Activated CD4-positive, CD25-positive, alpha-beta regulatory T cell treated with anti-CD3 and anti-CD28 coated beads, Interleukin-2, amount 50 U/mL, for 16 hours (primary cell): Measurements from ENCODE around the gene RNF8.
A peak's percentile ranks its signal among the peaks of the same experiment; 100 is the strongest.

Experiments used
- DNase-seq: peaks from one replicate; pipeline ENCODE4 v3.0.0-alpha.2; 2020; ENCODE audit warnings: low read depth, low spot score

The RNF8 gene

DNA sequence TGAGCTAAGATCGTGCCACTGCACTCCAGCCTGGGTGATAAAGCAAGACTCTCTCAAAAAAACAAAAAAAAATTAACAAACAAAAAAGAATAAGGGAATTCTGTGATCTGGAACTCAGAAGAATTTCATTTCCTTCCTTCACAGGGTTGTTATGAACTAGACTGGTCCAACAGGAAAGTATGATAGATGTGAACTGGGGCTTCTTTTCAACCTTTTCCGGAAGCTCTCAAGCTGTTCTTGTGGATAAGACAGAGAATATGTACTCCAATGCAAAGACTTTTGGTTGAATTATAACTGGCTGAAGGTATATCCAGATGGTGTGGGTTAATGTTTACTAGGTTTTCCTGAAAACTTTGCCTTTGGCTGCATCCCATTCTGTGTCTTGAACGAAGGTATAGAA is 5.3 kb downstream of the RNF8 start:
- no peak for DNase-seq

DNA sequence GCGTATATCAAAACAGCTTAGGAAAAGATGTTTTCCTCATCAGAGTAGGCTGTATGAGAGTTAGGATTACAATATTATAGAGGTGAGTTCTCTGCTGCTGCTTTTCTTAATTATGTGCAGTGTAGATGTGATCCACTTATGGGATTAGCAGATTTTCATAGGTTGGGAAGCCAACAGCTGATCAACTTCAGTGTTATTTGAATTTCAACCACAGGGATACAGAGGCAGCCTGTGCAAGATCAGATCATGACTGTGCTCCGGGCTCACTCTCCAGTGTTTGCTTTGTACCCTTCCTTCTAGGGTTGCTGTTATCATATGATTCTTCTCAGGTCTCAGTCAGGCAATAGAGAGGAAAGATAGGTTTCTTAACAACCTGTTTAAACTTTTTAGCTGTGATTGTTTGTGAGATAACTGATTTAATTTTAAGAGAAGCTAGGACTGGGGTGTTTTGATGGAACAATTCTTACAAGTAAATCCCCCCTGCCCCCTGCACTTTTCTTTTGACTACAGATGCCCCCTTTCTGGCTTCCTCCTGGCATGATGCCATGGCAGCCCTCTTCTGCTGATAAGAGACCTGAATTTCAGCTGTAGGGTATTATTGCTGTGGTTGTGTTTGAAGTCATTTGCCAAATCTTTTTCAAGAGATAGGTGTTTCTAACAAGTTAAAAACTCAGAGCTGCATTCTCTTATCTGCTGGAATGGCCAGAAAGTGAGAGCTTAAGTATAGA is 8.5 kb downstream of the RNF8 start:
- DNase-seq = no peak

DNA sequence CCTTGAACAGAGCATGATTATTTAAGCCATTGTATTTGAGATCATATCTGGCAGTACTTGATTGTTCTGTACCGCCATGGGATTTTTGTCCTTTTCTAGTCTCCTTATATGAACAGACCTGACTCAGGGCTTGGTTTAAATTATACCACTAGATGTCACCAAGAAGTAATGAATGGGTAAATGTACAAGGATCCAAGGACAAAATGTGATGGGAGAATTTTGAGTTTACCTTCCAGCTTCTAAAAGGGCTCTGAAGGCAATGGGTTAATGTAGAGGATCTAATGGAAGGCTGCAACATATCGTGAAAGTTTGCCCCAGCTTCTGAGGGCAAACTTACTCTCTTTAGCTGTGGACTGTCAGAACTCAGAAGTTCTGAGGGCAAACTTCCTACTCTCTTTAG is 12.0 kb downstream of the RNF8 start:
- no peak for DNase-seq

DNA sequence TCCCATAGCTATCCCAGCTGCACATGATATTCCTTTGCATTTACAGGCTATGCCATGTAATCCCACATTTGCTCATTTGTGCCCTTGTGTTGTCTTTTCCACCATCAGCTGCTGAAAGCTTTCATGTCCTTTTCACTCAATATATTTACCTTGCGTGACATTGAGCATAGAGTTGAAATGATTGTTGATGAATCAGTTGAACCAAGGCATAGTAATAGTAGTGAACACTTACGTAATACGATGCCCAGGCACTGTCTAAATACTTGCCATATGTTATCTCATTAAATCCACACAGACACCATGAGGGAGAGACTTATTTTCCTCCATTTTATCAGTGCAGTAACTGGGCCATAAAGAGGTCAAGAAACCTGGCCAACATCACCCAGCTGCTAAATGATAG is 13.1 kb downstream of the RNF8 start:
- DNase-seq = no peak

DNA sequence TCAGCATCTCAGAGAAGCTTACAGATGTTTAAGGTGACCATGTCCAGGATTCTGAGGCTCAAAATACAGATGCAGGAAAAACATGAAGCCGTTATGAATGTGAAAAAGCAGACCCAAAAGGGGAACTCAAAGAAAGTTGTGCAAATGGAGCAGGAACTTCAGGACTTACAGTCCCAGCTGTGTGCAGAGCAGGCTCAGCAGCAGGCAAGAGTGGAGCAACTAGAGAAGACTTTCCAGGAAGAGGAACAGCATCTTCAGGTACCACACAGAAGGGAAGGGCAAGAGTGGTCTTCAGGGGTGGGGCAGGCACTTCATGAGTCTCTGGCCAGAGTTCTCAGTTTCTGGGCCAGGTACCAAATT is 15.2 kb downstream of the RNF8 start:
- DNase-seq = no peak

DNA sequence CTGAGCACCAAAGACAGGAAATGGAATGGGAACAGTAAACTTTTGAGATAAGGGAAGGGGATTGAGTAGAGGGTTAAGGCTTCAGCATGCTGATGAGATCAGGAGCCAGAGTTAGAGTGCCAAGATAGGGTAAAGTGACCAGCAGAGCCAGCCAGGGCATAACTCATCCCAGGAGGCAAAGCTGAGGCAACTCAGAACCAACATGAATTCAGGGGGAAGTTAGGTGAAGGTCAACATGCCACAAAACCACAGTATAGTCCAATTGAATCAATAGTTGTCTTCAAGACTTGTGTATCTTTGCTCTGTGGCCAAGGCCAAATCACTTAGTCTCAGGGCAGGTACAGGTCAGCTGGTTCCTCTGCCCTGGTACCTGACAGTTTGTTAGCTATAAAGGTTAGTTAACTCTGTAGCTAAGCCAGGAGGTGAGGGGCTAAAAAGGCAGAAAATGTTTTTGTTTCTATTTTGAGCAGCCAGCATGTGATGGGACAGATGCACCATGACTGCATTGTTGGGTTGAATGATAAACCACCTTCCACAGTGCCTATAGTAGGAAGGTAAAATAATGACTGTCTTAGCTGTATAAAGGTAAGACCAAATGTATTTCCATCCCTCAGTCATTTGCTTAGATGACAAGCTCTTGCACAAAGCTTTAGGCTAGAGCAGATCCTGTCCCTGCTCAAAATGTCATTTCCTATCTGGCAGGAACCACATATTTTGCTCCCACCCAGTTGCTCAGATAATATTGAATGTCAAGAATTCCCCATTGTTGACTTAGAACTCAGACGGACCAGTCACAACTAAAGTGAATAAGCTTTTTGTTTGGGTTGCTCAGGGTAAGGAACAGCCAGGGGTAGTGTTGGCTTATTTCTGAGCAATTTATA is 15.8 kb downstream of the RNF8 start:
- no peak for DNase-seq

DNA sequence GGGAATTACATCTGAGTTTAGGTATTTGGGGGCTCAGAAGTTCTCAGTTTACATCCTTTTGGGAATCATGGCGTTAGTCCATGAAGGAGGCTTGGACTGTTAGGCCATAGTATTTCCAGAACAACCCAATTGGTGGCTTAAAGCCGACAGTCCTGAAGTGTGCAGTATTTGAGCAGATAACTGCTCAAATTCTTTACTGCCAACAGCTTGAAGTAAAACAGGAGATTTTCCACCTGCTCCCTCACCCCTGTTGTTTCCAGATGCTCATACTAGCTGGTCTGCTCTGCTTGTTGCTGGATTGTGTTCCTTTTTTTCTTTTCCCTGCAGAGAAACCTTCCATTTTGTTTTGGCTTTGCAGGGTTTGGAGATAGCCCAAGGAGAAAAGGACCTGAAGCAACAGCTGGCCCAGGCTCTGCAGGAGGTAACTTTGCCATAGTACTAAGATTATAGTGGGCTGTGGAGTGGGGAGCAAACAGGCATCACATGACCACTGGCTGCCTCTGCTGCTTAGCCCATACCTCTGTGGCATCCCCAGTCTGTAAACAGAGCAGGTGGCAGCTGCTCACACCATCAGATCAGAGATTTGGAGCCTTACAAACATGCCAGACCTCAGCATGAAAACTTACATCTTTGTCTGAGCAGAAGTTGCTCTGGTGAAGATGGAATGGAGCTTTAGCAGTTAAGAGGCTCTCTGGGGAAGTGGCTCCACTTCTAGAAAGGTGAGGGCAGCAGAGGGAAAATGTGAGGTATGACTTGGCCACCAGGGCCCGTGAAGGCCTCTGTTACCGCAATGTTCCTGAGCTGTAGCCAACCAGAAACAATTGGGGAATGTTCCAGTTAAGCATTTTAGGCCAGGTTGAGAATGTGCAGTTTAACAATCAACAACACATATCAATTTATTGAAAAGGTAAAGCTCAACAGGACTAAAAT is 17.6 kb downstream of the RNF8 start:
- no peak for DNase-seq

DNA sequence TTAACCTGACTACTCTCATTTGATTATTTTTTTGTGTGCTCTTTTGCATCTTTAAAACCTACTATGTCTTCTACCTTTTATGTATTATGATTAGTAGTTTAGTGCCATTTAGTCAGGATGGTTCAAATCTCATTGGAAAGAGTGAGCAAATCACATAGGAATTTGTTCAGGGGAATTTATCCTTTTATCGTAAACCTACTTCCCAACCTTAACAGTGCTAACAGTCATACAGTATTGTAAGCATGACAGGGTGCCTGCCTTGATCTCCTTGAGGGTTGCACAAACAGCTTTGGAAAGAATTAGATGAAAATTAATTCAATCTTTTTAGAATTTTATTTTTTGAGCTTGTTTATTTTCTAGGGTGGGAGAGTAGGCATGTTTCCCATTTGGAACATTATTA is 18.3 kb downstream of the RNF8 start:
- no peak for DNase-seq

DNA sequence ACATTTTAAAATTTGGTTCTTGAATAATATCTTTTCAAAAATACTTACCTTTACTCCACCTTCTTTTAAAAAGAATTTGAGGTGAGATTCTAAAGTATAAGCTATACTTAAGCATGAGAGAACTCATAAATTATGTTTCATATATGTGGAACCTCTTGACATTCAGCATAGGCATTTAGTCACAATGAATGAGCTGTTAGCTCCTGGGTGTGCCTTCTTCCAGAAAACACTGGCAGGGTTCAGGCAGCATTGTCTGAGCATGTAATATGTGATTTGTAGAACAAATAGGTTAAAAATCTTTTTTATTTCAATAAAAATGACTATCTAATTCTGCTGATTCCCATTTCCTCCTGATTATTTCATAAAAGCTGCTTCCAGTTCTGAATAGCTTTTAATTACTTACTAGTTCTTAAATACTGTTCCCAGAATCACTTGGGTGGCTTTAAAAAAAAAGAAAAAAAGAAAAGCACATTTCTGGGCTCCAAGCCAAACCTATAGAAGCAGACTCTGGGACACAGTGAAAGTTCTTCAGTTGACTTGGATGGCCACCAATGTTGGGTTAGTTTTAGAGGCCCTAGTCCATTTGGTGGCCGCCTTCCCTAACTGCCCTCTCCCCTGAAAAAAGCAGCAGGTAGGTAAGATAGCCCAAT is 20.2 kb downstream of the RNF8 start:
- no peak for DNase-seq

DNA sequence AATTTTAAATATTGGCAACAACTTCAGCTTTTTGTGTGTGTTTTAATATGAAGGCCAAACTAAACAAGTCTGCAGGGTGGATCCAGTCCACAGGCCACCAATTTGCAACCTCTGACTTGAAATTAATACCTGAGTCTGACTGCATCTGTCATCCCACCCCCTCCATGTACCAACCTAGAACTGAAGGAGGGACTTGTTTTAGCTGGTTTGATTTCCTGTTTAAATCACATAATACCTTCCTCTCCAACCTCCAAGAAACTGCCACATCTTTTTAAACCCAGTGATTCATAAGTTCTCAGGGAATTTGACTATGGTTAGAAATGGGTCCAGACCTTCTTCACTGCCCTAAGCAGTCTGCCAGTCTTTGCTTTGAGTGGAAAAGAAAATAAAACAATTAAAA is 21.6 kb downstream of the RNF8 start:
- DNase-seq = no peak

DNA sequence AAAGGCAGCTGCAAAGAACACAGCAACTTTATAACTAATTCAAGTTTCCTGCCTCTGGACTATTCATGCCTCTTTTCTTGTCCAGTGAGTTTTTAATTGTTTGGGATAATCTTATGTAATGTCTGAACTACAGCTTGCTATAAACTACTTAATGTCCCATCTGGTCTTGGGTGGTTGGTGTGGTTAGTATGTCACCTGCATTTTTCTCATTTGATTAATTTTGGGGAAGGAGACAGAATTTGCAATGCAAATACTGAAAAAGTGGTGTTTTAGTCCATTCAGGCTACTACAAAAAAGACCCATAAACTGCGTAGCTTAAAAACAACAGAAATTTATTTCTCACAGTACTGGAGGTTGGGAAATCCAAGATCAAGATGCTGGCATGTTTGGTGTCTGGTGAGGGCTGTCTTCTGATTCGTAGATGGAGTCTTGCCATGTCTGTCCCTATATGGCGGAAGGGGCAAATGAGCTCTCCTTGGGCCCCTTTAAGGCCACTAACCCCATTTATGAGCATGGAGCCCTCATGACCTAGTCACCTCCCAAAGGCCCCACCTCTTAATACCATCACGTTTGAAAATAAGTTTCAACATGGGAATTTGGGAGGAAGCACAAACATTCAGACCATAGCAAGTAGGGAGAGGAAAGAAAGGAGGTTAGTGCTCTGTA is 22.4 kb downstream of the RNF8 start:
- DNase-seq = no peak

DNA sequence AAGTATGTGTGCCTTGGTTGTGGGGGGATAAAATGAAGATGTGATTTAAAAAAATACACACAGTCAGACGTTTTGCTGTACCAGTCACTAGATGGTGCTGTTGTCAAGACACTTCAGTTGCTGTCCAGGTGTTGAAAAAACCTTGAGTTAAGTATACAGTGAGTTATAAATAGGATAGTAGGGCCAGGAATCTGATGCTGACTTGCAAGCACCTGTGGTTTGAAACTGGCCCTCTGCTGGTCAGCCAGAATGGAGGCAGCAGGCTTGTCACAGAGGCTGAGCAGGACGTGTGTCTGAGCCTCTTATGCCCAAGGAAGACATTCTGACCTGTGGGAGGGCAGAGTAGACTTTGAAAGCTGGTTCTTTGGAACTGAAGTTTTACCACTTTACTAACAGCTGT is 27.8 kb downstream of the RNF8 start:
- peak; percentile 5 for DNase-seq

DNA sequence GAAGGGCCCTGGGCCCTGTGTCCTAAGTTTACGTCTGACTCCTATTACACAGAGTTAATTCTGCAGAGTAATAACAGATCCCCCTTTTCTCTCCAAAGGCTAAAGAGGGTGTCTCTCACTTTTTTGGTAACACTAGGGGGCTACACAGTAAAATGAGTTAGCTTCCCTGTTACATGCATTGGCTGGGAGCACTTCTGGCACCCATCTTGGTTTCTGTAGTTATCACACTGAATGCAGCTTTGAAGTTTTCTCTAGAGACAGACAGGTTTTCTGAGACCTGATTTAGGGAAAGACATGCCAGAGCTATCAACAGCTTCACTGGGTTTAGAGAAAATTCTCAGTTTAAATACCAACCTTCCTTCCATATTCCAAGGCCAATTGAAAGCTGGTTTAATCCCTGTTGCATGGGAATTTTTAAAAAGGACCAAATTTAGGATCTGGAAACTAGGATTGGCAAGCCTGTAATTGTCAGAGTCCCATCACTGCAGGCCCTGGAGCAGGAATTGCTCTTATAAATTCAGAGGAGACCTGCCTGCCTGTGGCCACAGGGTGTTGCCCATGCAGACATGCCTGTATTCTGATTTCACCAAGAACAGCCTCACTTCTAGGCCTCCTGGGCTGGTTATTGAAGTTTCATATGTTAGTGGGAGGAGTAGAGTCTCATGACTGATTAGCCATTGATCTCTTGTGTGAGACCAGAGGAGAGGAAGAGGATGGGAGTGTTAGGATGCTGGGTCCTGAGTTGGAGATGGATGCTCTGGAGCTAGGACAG is 29.4 kb downstream of the RNF8 start:
- no peak for DNase-seq

DNA sequence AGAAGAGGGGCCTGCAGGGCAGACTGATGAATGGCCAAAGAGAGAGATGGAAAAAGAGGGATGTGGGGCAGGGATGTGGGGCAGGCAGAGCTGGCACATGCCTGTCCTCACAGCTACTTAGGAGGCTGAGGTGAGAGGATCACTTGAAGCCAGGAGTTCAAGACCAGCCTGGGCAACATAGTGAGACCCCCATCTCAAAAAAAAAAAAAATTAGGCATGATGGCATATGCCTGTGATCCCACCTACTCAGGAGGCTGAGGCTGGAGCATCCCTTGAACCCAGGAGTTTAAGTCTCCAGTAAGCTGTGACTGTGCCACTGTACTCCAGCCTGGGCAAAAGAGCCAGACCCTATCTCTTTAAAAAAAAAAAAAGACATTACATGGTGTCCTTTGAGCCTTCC is 34.8 kb downstream of the RNF8 start:
- DNase-seq = no peak

DNA sequence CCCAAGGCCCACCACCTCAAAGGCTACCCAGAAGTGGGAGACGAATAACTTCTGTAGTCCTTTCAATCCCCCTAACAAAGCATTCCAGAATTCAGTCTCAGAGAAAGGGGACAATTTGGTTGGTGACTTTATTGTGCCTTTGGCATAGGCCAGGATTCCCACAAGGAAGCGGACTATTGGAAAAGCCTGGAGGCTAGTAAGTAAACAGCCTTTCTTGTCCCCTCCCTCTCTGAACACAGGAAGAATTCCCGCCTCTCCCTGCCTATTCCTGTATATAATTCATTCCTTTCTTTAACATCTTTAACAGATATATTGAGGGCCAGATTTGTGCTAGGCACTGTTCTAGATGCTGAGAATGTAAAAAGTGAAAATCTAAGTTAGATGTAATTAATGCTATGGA is 36.1 kb downstream of the RNF8 start:
- no peak for DNase-seq

DNA sequence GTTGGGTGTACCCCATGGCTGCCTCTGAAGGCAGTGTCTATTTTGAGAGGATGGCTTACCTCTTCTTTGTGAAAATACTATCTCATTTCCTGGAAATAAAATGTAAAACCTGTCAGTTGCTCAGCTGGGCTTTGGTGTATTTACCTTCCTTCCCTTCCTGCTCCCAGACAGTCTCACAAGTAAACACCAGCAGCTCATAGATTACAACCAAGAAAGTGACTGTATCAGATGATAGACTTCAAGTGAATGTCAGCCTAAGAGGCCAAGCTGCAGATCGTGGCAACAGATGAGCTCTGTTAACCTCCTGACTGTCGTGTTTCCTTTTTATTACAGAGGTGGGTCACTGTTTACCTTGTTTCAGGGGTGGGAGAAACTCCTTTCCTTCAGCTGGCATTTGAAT is 37.3 kb downstream of the RNF8 start:
- no peak for DNase-seq

DNA sequence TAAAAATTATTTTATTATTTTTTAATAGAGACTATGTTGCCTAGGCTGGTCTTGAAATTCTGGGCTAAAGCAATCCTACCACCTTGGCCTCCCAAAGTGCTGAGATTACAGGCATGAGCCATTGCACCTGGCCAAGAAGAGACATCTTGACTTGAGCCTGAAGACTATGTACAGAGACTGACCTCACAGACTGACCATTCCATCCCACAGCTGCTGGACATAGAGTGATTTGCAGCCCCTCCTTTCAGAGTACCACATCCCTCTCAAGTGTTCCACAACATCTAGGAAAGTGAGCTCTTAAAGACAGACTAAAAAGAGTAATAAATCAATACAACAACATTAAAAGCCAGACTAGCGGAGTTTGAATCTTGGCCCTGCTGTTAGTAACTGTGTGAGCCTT is 39.0 kb downstream of the RNF8 start:
- DNase-seq = no peak

DNA sequence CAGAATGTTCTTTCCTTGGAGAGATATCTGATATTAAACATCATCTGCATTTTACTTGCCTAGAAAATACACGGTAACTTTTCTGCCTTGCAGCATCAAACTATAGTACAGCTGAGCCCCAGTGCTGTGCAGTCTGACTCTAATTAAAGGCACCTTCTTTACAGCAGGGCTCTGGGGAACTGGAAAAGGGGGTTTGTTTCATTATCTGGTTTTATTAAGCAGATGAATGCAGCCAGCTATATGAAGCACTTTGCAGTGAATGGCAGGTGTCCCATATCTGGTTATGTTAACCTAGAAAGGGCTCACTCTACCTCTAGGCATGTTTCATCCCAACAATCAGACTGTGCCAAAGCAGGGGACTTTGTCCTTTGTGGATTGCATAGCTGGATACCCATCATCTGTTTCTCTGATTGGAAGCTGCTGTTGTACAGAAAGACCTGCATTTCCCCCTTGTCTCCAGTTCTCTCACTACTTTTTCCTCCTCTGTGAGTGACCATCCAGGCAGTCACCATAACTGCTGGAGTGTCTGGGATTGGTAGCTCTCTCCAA is 39.7 kb downstream of the RNF8 start:
- DNase-seq = no peak

DNA sequence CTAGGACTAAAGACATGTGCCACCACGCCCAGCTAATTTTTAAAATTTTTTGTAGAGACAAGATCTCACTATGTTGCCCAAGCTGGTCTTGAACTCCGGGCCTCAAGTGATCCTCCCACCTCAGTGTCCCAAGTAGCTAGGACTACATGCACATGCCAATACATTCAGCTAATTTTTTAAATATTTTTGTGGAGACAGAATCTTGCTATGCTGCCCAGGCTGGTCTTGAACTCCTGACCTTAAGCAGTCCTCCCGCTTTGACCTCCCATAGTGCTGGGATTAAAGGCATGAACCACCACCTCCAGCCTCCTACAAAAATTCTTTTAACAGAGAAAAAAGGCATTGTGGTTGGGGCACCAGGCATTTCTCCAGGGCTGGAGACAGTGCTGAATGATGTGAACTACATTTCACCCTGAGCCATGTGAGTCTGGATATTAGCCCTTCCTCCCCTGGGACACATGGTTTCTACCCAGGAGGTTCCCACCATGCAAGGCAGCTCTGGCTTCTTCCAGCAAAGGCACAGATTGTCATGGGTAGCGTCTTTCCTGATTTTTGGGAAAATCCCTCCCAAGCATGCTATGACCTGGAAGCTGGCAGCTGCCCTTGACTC is 42.9 kb downstream of the RNF8 start:
- no peak for DNase-seq

DNA sequence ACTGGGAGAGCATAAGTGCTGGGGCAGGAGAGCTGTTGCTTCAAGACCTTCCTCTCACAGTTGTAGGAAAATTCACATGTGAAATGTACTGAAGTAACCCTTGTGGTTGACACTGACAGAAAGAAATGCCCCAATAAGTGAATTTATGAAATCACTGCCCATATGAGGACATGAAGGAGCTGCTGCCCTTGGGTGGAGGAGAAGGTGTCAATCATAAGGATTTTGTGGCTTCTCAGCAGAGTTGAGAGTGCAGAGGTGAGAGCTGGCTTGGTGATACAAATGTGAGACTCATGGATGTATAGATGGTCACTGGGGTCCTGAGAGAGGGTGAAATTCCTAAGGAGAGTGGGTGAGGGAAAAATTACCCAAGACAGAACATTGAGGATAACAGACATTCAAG is 45.3 kb downstream of the RNF8 start:
- no peak for DNase-seq
